K562 (cell line): ENCODE measurements around the gene NDUFA5. TPM values are rescaled to one million over a fixed set of nuclear protein-coding genes. Genes with fewer than 3 reads are reported as not detected.

ENCODE experiments used
- ATAC-seq: fragments of 200-7000 bp; cut with Tn5 transposase; 3 replicates; pipeline ENCODE4 v1.9.1; 2020; ENCODE audit warnings: moderate library complexity
- BruUV-seq: library from RNA; stranded (reverse); fragments of 400-500 nt; replicated peaks from 2 replicates; lab custom pipeline; 2021; lab: Mats Ljungman, UMichigan
- CTCF ChIA-PET: fragments of 300-600 bp; formaldehyde crosslinking; extraction: SDS; loops from one replicate; lab custom pipeline; 2021; ENCODE audit warnings: low intra/inter-chr PET ratio; lab: Yijun Ruan, JAX
- POLR2A ChIA-PET: fragments of 300-600, 350-650 bp; sonication (Branson Sonifier 250); formaldehyde crosslinking; extraction: SDS; loops from one replicate; lab custom pipeline; 2021; ENCODE audit warnings: antibody characterized with exemption, inconsistent platforms; lab: Yijun Ruan, JAX
- DNase-seq, 4 experiments: peaks; one replicate each; pipeline versions ENCODE4 v3.0.0 to v3.0.0-alpha.2; 2011 to 2018; ENCODE audit warnings: low spot score in 3 of 4, mixed read lengths in 3 of 4; ENCODE audit errors: extremely low read depth in 1 of 4
- FAIRE-seq: peaks from 2 replicates; lab custom pipeline; 2011; peaks lifted over from hg19 to GRCh38; lab: Jason Lieb, UNC
- H2AFZ ChIP-seq: 2 replicates; pipeline ENCODE4 v1.6.0; 2011; ENCODE audit warnings: low read depth, low read length, control low read depth, inconsistent platforms
- H3K27ac ChIP-seq: fragments of 200-600 bp; 3 replicates; pipeline ENCODE4 v1.8.0; 2011; ENCODE audit warnings: low read depth, mild to moderate bottlenecking, control low read depth, inconsistent platforms, low read length, moderate library complexity, mixed read lengths; ENCODE audit errors: extremely low read depth
- H3K27me3 ChIP-seq, 2 experiments: fragments of 300-600 bp in 1 of 2; 2 replicates in 1 of 2; 3 replicates in 1 of 2; pipeline versions ENCODE4 v1.6.0 to v1.8.0; 2011; ENCODE audit warnings: inconsistent platforms in 2 of 2, low read length in 2 of 2, mild to moderate bottlenecking in 1 of 2, mixed read lengths in 1 of 2, moderate library complexity in 1 of 2; ENCODE audit not compliant: control insufficient read depth in 2 of 2, insufficient read depth in 2 of 2
- H3K36me3 ChIP-seq: fragments of 300-600 bp; 3 replicates; pipeline ENCODE4 v1.8.0; 2011; ENCODE audit warnings: mild to moderate bottlenecking, low read length, inconsistent platforms; ENCODE audit not compliant: control insufficient read depth, insufficient read depth
- H3K4me1 ChIP-seq, 2 experiments: fragments of 200-600 bp in 1 of 2; replicated peaks in 1 of 2; 2 replicates in 1 of 2; 3 replicates in 1 of 2; pipeline versions ENCODE4 v1.5.1 to v1.8.0; 2011; ENCODE audit warnings: inconsistent platforms in 2 of 2, low read length in 2 of 2, mild to moderate bottlenecking in 1 of 2, mixed read lengths in 1 of 2, moderate library complexity in 1 of 2; ENCODE audit not compliant: control insufficient read depth in 2 of 2, insufficient read depth in 2 of 2
- H3K4me2 ChIP-seq: 2 replicates; pipeline ENCODE4 v1.6.1; 2011; ENCODE audit warnings: low read length, control low read depth, inconsistent platforms, mixed read lengths; ENCODE audit not compliant: insufficient read depth
- H3K4me3 ChIP-seq: fragments of 200-600 bp; sonication (generic), shearing (Covaris generic); 2 replicates; pipeline ENCODE4 v1.5.1; 2016; ENCODE audit warnings: control low read depth, inconsistent platforms
- H3K79me2 ChIP-seq: fragments of 200-600 bp; 3 replicates; pipeline ENCODE4 v1.8.0; 2011; ENCODE audit warnings: low read length, inconsistent platforms; ENCODE audit not compliant: control insufficient read depth, insufficient read depth
- H3K9ac ChIP-seq, 2 experiments: 2 replicates each; pipeline versions ENCODE4 v1.6.0 to v1.6.1; 2011; ENCODE audit warnings: low read depth in 2 of 2, low read length in 2 of 2, control low read depth in 1 of 2, inconsistent platforms in 1 of 2, mild to moderate bottlenecking in 1 of 2, mixed read lengths in 1 of 2; ENCODE audit not compliant: insufficient read depth in 1 of 2
- H3K9me1 ChIP-seq: one replicate; pipeline ENCODE4 v1.6.0; 2011; ENCODE audit warnings: inconsistent platforms, mild to moderate bottlenecking, low read length, moderate library complexity; ENCODE audit not compliant: control insufficient read depth, insufficient read depth
- H3K9me3 ChIP-seq: replicated peaks from 2 replicates; pipeline ENCODE4 v1.5.1; 2011; ENCODE audit warnings: low read depth, low read length, inconsistent platforms; ENCODE audit not compliant: control insufficient read depth, insufficient read depth
- H4K20me1 ChIP-seq: replicated peaks from 2 replicates; pipeline ENCODE4 v1.6.1; 2011; ENCODE audit warnings: low read length, inconsistent platforms, mixed read lengths; ENCODE audit not compliant: control insufficient read depth, insufficient read depth
- BRCA1 ChIP-seq, 2 experiments: fragments of 450-650 bp in 1 of 2; sonication (generic) in 1 of 2; formaldehyde crosslinking in 1 of 2; IDR thresholded peaks; 2 replicates each; pipeline versions ENCODE4 v1.5.0 to v1.6.1; 2017 to 2020; ENCODE audit warnings: mild to moderate bottlenecking in 1 of 2, missing genetic modification reagents in 1 of 2
- ELK3 ChIP-seq: fragments of 450-650 bp; formaldehyde crosslinking; IDR thresholded peaks from 2 replicates; pipeline ENCODE4 v1.4.0; 2020; ENCODE audit warnings: mild to moderate bottlenecking
- HMG20B ChIP-seq: fragments of 250-450 bp; sonication (Bioruptor Pico); IDR thresholded peaks from 2 replicates; pipeline ENCODE4 v1.5.0; 2021; ENCODE audit warnings: mild to moderate bottlenecking
- HNRNPL ChIP-seq: fragments of 200-400 bp; formaldehyde crosslinking; IDR thresholded peaks from 2 replicates; pipeline ENCODE4 v1.6.1; 2017; ENCODE audit warnings: low read depth, mild to moderate bottlenecking, low read length
- IRF2 ChIP-seq: sonication (generic); formaldehyde crosslinking; IDR thresholded peaks from 2 replicates; pipeline ENCODE4 v1.8.1; 2022; ENCODE audit warnings: mild to moderate bottlenecking, missing genetic modification reagents
- KLF6 ChIP-seq: fragments of 250-450 bp; sonication (Bioruptor Pico); IDR thresholded peaks from 2 replicates; pipeline ENCODE4 v1.4.0; 2020; ENCODE audit warnings: mild to moderate bottlenecking, moderate library complexity, borderline replicate concordance
- NKRF ChIP-seq: fragments of 450-650 bp; IDR thresholded peaks from 2 replicates; pipeline ENCODE4 v1.6.1; 2016; ENCODE audit warnings: borderline replicate concordance
- WHSC1 ChIP-seq: IDR thresholded peaks from one replicate; pipeline ENCODE4 v1.6.1; 2012; ENCODE audit warnings: low read length, control low read depth, inconsistent platforms
- ZHX1 ChIP-seq: fragments of 150-350 bp; conservative IDR thresholded peaks from 2 replicates; pipeline ENCODE4 v1.6.1; 2014; ENCODE audit warnings: low read length
- ZNF644 ChIP-seq: fragments of 200-800 bp; sonication (Bioruptor generic); IDR thresholded peaks from 2 replicates; pipeline ENCODE4 v1.6.1; 2016; ENCODE audit warnings: low read depth, missing genetic modification characterization, missing compliant biosample characterization
- WGBS: fragments of 100-300 bp; shearing (Covaris generic); methylation state at CpG from one replicate; pipeline ENCODE4 v1.1.6; 2016; ENCODE audit warnings: low coverage, mixed read lengths; ENCODE audit not compliant: insufficient coverage; ENCODE audit errors: missing lambda C conversion rate; 5-methylcytosine and 5-hydroxymethylcytosine counted together
- in situ Hi-C: fragments of 300-500 bp; cut with MboI; formaldehyde crosslinking; loops from 4 replicates; pipeline ENCODE4 v1.15.0; 2018; ENCODE audit warnings: inconsistent platforms, mixed read lengths
- intact Hi-C: fragments of 100-400 bp; cut with micrococcal nuclease; formaldehyde crosslinking; loops from 2 replicates; pipeline ENCODE4 v1.14.2; 2022
- polyA plus RNA-seq, 8 experiments: library from polyadenylated mRNA; depleted of rRNA in 4 of 8; stranded (reverse) in 5 of 8; unstranded in 3 of 8; fragments of >200 nt; fragmentation: Nextera tagmentation in 2 of 8; fragmentation: Illumina TruSeq in 1 of 8; extraction: Ambion mirVana in 2 of 8; extraction: Trizol in 1 of 8; gene quantifications; 2 replicates each; pipeline versions ENCODE4 v1.2.1 to v1.2.3, GENCODE V29; 2011 to 2014; ENCODE audit warnings: inconsistent platforms in 1 of 8, missing spikeins in 1 of 8
- total RNA-seq, 7 experiments: library from RNA; depleted of rRNA in 6 of 7; stranded (reverse); fragments of >200 nt in 6 of 7; fragmentation: Illumina TruSeq in 2 of 7; extraction: Trizol in 2 of 7; gene quantifications; 2 replicates each; pipeline versions ENCODE4 v1.2.1 to v1.2.3, GENCODE V29; 2011 to 2021; ENCODE audit warnings: low replicate concordance in 1 of 7
- TF ChIP-seq, protein P1 (sequence below): fragments of 450-650 bp; IDR thresholded peaks from 2 replicates; pipeline ENCODE4 v1.7.1; 2018; ENCODE audit warnings: mild to moderate bottlenecking, low read depth; ENCODE audit not compliant: partially characterized antibody

The NDUFA5 gene
- total and polyA plus RNA-seq, 9 of the 15 experiments (the other 6 are each of a cell fraction or from before 2014, with no cell fraction given): 155 to 677 (median 269) TPM

DNA sequence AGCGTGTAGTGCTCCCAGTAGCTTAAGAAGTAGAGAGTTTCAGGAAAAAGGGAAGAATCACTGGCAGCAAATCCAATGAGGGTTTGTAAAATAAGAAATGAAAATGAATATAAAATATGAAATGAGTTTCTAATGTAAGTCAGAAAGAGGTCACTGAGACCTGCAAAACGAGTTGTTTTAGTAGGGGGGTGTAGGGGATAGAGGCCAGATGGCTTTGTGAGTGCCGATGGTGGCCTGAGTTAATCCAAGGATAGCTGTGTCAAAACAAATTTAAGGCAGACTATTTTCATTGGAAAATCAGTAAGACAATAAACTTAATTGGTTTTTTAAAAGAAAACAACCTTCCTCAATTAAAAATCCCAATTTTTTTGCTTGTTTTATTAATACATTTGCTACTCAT is 43.3 kb upstream of the NDUFA5 start:
- H3K27me3 ChIP-seq: no peaks in the 10 kb centered on the region
- FAIRE-seq (no peak), DNase-seq (no peak), ATAC-seq (no peak)
- H2AFZ ChIP-seq: 0 out of 2 replicates have a peak overlapping the region, but pooled peaks have one; percentile 22
- intact Hi-C loops (no loop called here), in situ Hi-C loops (no loop called here)
- no peaks in the 10 kb centered on the region; a peak in 1 of 5 replicates for H3K4me1 ChIP-seq
- WGBS: 25% methylated on average over 3 of the region's 3 CpGs
- no peaks in the 10 kb centered on the region for H3K36me3 ChIP-seq
- no peaks in the 10 kb centered on the region for H3K9me1 ChIP-seq
- BruUV-seq: no TSS peak
- ChIA-PET CTCF (no interaction called here), POLR2A (interaction anchor here (0.7 to 1.2 kb wide), 2 partner anchors 11 to 28 kb away, joined by 3 read pairs; no protein-coding TSS in a partner anchor)
- no peak overlapping the region for H3K4me2 ChIP-seq
- TF ChIP-seq HNRNPL (no peak), BRCA1 (IDR thresholded peaks at IDR 0.05) (no peak), BRCA1 (CRISPR knock-in tag; IDR thresholded peaks at IDR 0.05) (no peak), ELK3 (CRISPR knock-in tag) (no peak), KLF6 (CRISPR knock-in tag) (no peak), WHSC1 (no peak), ZNF644 (no peak), IRF2 (CRISPR knock-in tag) (no peak), ZHX1 (no peak), HMG20B (CRISPR knock-in tag) (no peak), NKRF (no peak)
- TF ChIP-seq, protein P1, sequence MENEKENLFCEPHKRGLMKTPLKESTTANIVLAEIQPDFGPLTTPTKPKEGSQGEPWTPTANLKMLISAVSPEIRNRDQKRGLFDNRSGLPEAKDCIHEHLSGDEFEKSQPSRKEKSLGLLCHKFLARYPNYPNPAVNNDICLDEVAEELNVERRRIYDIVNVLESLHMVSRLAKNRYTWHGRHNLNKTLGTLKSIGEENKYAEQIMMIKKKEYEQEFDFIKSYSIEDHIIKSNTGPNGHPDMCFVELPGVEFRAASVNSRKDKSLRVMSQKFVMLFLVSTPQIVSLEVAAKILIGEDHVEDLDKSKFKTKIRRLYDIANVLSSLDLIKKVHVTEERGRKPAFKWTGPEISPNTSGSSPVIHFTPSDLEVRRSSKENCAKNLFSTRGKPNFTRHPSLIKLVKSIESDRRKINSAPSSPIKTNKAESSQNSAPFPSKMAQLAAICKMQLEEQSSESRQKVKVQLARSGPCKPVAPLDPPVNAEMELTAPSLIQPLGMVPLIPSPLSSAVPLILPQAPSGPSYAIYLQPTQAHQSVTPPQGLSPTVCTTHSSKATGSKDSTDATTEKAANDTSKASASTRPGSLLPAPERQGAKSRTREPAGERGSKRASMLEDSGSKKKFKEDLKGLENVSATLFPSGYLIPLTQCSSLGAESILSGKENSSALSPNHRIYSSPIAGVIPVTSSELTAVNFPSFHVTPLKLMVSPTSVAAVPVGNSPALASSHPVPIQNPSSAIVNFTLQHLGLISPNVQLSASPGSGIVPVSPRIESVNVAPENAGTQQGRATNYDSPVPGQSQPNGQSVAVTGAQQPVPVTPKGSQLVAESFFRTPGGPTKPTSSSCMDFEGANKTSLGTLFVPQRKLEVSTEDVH: no peak
- H3K9me3 ChIP-seq: no peaks in the 10 kb centered on the region
- no peak overlapping the region for H3K27ac ChIP-seq
- no peak overlapping the region for H3K4me3 ChIP-seq
- H3K79me2 ChIP-seq: no peaks in the 10 kb centered on the region
- no peaks in the 10 kb centered on the region for H4K20me1 ChIP-seq
- H3K9ac ChIP-seq: no peak overlapping the region
